Mesodermal cell (in vitro differentiated cells): ENCODE data around the gene ZNF580.

ENCODE experiments used
- H3K27ac ChIP-seq: 2 replicates; pipeline ENCODE4 v1.7.0; 2013; ENCODE audit warnings: mild to moderate bottlenecking, low read depth, low read length, moderate library complexity; ENCODE audit not compliant: severe bottlenecking
- H3K36me3 ChIP-seq: 2 replicates; pipeline ENCODE4 v1.7.1; 2013; ENCODE audit warnings: mild to moderate bottlenecking, low read length, moderate library complexity; ENCODE audit not compliant: control insufficient read depth, insufficient read depth
- H3K4me1 ChIP-seq: one replicate; pipeline ENCODE4 v1.7.1; 2013; ENCODE audit warnings: mild to moderate bottlenecking, low read length; ENCODE audit not compliant: insufficient read depth, control insufficient read depth, poor library complexity, severe bottlenecking
- H3K4me3 ChIP-seq: 2 replicates; pipeline ENCODE4 v1.7.0; 2013; ENCODE audit warnings: low read length, control low read depth, mild to moderate bottlenecking; ENCODE audit not compliant: insufficient read depth, poor library complexity, severe bottlenecking; ENCODE audit errors: extremely low read depth
- H3K9me3 ChIP-seq: 2 replicates; pipeline ENCODE4 v1.7.1; 2013; ENCODE audit warnings: mild to moderate bottlenecking, low read length, moderate library complexity; ENCODE audit not compliant: control insufficient read depth
- WGBS, 2 experiments: methylation state at CpG; one replicate each; pipeline ENCODE4 v1.1.5; 2013; ENCODE audit warnings: missing lambda C conversion rate in 2 of 2; ENCODE audit not compliant: insufficient coverage in 2 of 2; 5-methylcytosine and 5-hydroxymethylcytosine counted together

Gene ZNF580

GRCh38 chr19:55616395-55616875, 24.4 kb upstream of the ZNF580 start:
- peaks cover 41% of the 10 kb centered on the region for H3K36me3 ChIP-seq
- whole genome bisulfite sequencing, 2 experiments: 98% methylated on average over 34 to 38 of the region's 38 CpGs
- no peaks in the 10 kb centered on the region for H3K9me3 ChIP-seq
- H3K4me1 ChIP-seq: no peaks in the 10 kb centered on the region
- H3K27ac ChIP-seq: no peak overlapping the region
- no peak overlapping the region for H3K4me3 ChIP-seq

DNA sequence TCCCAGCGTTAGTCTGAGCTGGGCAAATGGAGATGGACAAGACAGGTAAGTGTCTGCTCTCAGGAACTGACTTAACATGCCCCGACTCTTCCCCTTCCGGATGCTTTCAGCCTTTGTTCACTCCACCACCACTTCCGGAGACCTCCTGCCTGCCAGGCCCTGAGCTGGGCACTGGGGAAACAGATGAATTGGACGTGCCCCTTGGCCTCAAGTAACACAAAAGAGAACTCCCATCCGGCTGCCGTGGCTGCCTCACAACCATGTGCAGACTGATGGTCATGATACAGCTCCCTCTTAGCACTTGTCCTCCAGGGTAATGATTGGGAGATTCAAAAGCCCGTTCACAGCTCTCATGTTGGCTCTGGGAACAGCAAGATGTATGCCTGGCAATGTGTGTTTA, 23.4 kb upstream of the ZNF580 start:
- Histone ChIP-seq H3K4me1 (no peaks in the 10 kb centered on the region), H3K9me3 (no peaks in the 10 kb centered on the region), H3K4me3 (no peak overlapping the region), H3K27ac (no peak overlapping the region), H3K36me3 (peaks cover 43% of the 10 kb centered on the region)
- 96 to 100% methylated on average over 3 to 8 of the region's 8 CpGs for WGBS, 2 experiments

GRCh38 chr19:55618426-55618825, 22.4 kb upstream of the ZNF580 start:
- no peak overlapping the region for H3K4me3 ChIP-seq
- H3K9me3 ChIP-seq: no peaks in the 10 kb centered on the region
- H3K4me1 ChIP-seq: no peaks in the 10 kb centered on the region
- H3K27ac ChIP-seq: no peak overlapping the region
- 95 to 97% methylated on average over 2 of the region's 7 CpGs for whole genome bisulfite sequencing, 2 experiments
- H3K36me3 ChIP-seq: peaks cover 38% of the 10 kb centered on the region

DNA sequence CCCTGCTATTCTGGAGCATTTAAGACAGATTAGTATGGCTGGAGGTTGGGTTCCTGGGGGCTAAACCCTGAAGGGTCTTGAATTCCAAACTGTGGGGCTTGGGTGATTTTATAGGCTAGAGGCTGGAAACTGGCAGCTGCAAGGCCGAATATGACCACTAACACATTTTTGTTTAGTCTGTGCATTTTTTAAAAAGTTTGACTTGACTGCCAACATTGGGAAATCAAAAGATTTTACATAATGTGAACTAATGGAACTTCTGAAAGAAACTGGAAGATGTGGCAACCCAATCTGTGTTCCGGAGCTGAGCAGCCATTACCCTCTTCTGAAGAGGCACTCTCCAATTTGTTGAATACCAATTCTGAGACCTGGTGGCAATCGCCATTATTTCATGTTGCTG, 21.5 kb upstream of the ZNF580 start:
- Histone ChIP-seq H3K4me1 (no peaks in the 10 kb centered on the region), H3K36me3 (peaks cover 38% of the 10 kb centered on the region), H3K27ac (no peak overlapping the region), H3K4me3 (no peak overlapping the region), H3K9me3 (no peaks in the 10 kb centered on the region)
- 94 to 100% methylated on average over 2 of the region's 3 CpGs for WGBS, 2 experiments

DNA sequence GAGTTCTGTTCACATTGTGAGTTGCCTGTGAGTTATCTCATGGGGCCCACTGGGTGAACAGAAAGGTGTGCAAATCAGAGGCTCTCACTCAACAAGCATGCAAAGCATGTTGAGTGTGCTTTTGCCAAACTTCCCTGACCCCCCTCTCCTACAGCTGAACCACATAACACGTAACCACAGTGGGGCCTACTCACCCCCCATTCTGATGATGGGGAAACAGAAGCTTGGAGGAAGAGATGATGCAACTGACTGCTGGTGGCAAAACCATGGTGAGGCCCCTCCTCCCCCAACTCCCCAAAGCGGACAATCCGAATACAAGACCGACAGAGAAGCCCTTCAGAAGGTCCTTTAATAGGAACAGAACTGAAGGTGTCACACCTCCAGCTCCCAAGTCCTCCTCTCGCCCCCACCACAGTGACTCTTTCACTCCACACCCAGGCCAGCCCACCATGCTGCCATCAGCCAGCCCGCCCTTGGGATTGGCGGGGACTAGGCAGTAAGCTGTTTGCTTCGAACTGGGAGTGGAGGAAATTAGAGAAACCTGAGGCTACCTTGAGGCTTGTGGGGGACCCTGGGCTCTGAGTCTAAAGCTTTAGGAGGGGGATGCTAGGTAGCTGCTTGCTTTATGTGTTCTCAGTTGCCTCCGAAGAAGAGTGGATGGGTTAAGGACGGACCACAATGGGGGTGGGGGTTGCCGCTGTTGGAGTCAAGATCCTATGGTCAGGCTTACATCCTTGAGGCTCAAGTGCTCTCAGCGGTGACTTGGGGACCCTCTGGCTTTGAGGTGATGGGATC, 20.2 kb upstream of the ZNF580 start:
- WGBS, 2 experiments: 98 to 99% methylated on average over 7 to 11 of the region's 12 CpGs
- Histone ChIP-seq H3K36me3 (peaks cover 35% of the 10 kb centered on the region), H3K27ac (no peak overlapping the region), H3K4me3 (no peak overlapping the region), H3K4me1 (no peaks in the 10 kb centered on the region), H3K9me3 (no peaks in the 10 kb centered on the region)

DNA sequence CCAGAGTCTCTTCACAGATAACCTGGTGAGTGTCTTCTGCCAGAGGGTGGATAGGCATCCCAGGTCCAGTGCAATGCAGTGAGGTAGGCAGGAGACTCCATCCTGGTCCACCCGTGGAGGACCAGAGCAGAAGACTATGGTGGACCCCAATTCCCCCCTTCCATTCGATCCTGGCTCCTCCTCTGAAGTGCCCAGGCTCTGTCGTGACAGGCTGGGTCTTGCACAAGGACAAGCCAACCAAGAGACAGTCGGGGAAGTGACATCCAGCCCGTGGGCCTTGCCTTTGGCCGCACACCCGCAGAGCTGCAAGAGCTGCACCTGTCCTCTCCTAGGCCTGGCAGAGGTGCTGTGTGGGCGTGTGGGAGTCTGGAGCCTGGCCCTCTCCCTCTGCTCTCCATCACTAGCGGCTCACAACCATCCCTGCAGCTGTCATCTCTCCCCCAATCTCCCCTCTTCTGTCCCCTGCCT, 19.6 kb upstream of the ZNF580 start:
- Histone ChIP-seq H3K9me3 (no peaks in the 10 kb centered on the region), H3K4me1 (no peaks in the 10 kb centered on the region), H3K4me3 (no peak overlapping the region), H3K36me3 (peaks cover 30% of the 10 kb centered on the region), H3K27ac (no peak overlapping the region)
- WGBS, 2 experiments: 93 to 96% methylated on average over 3 to 8 of the region's 9 CpGs

DNA sequence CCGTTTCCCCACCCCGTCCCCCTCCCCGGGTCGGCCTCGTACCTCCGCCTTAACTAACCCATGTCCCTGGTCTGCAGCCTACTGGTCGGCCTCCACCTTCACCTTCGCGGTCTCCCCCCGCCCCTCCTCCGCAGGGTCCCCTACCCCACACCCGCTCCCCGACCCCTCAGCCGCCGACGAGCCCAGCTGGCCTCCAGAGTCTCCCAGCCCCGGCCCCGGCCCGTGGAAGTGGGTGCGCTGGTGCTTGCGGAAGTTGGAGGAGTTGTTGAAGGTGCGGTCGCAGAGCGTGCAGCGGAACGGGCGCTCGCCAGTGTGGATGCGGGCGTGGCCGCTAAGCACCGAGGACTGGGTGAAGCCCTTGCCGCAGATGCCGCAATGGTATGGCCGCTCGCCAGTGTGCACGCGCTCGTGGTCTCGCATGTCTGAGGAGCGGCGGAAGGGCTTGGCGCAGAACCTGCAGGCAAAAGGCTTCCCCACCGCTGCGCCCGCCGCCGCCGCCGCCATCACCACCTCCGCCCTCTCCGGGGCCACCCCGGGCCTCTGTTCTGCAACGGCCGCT, 19.1 kb upstream of the ZNF580 start:
- WGBS, 2 experiments: 96 to 97% methylated on average over 36 to 47 of the region's 55 CpGs

GRCh38 chr19:55622242-55622969, 18.4 kb upstream of the ZNF580 start:
- Histone ChIP-seq H3K9me3 (no peaks in the 10 kb centered on the region), H3K4me1 (no peaks in the 10 kb centered on the region)
- 97% methylated on average over 30 to 40 of the region's 40 CpGs for WGBS, 2 experiments

More for the DNA sequence above, 19.1 kb upstream of the ZNF580 start:
- Histone ChIP-seq H3K27ac (no peak overlapping the region), H3K4me3 (no peak overlapping the region), H3K4me1 (no peaks in the 10 kb centered on the region), H3K36me3 (peaks cover 25% of the 10 kb centered on the region), H3K9me3 (no peaks in the 10 kb centered on the region)

DNA sequence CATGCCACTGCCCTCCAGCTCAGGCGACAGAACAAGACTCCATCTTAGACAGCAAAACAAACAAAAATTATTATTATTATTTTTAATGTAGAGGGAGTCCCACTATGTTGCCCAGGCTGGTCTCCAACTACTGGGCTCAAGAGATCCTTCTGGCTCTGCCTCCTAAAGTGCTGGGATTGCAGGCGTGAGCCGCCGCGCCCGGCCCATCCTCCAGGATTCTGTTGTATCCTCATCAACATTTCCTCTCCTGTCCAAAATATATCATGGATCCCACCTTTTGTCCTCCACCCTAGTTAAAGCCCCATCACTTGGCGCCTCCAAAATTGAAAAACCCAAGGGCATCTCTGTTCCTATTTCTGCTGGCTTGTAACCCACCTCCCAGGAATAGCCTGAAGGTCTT, 17.7 kb upstream of the ZNF580 start:
- 95 to 100% methylated on average over 4 to 6 of the region's 7 CpGs for WGBS, 2 experiments
- no peaks in the 10 kb centered on the region for H3K9me3 ChIP-seq
- no peak overlapping the region for H3K27ac ChIP-seq
- H3K4me3 ChIP-seq: no peak overlapping the region
- H3K4me1 ChIP-seq: no peaks in the 10 kb centered on the region
- peaks cover 13% of the 10 kb centered on the region for H3K36me3 ChIP-seq

More at GRCh38 chr19:55622242-55622969, 18.4 kb upstream of the ZNF580 start:
- H3K4me3 ChIP-seq: no peak overlapping the region
- H3K36me3 ChIP-seq: peaks cover 19% of the 10 kb centered on the region
- no peak overlapping the region for H3K27ac ChIP-seq

DNA sequence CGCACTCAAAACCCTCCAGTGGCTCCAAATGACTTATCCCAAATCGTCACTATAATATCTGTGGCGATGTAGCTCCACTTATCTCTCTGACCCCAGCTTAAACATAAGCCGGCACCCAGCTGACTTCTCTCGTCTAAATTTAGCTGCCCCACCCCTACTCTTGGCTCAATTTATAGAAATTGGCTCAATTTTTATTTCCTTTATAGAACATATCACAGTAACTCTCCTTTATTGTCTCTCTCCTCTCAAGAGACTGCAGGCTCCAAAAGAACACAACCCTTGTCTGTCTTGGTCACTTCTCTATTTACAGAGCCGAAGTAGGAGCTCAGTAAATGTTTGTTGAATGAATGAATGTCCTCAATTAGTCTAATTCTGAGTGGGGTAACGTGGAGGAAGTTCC, 17.2 kb upstream of the ZNF580 start:
- peaks cover 13% of the 10 kb centered on the region for H3K36me3 ChIP-seq
- peak overlapping the region; percentile 56 for H3K4me3 ChIP-seq
- peak overlapping the region; percentile 5 for H3K27ac ChIP-seq
- no peaks in the 10 kb centered on the region for H3K4me1 ChIP-seq
- 91 to 92% methylated on average over 5 to 6 of the region's 7 CpGs for WGBS, 2 experiments
- H3K9me3 ChIP-seq: no peaks in the 10 kb centered on the region
